AG09309 (cell line): ENCODE data around the gene RFX4.

Experiments used
- DNase-seq: peaks from one replicate; pipeline ENCODE4 v3.0.0-alpha.2; 2010; ENCODE audit warnings: low read depth
- H3K4me3 ChIP-seq: 2 replicates; pipeline ENCODE4 v1.5.1; 2011; ENCODE audit warnings: mild to moderate bottlenecking, low read depth, low read length, moderate library complexity; ENCODE audit not compliant: control insufficient read depth
- CTCF ChIP-seq: IDR thresholded peaks from 2 replicates; pipeline ENCODE4 v1.5.1; 2011; ENCODE audit warnings: mild to moderate bottlenecking, low read depth, low read length, inconsistent platforms; ENCODE audit not compliant: insufficient read depth, control insufficient read depth; ENCODE audit errors: missing control alignments

RFX4 gene

GRCh38 chr12:106573239-106573638 is 9.6 kb upstream of the RFX4 start:
- H3K4me3 ChIP-seq: no peak overlapping the region
- TF ChIP-seq CTCF: no peak
- no peak for DNase-seq

GRCh38 chr12:106576848-106577247 is 6.0 kb upstream of the RFX4 start:
- no peak for TF ChIP-seq CTCF
- DNase-seq: no peak
- no peak overlapping the region for H3K4me3 ChIP-seq

- H3K4me3 ChIP-seq: no peak overlapping the region
- TF ChIP-seq CTCF: no peak
- no peak for DNase-seq
Observed at GRCh38 chr12:106580671-106581508, 1.9 kb upstream of the RFX4 start.

DNA sequence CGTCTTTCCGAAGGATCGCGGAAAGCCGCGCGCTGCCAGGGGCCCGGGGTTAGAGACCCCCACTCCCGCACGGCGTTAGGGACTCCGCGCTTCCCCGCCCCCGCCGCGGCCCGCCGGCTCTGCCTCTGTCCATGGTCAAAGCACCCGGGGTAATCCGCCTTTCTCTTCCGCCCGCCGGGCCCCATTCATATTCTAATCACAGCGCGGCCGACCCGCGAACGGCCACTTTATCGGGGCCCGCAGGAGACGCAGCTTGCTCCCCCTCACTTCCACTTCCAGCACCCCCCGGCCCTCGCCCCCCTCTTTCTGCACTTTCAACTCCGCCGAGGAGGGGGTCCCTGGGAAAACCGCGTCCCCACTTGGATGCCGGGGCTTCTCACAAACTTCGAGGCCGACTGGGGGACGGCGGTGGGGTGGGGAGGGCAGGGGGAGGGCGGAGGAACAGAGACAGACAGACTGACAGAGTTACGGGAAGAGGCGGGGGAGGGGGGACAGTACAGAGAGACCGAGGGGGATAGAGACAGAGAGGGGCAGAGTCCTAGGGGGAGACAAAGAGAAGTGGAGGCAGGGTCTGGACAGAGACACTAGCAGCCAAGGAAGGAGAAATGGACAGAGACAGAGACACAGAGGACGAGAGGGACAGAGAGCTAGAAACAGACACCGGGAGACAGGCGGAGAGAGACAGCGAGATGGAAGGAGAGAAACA is 1.1 kb upstream of the RFX4 start:
- H3K4me3 ChIP-seq: no peak overlapping the region
- no peak for TF ChIP-seq CTCF
- DNase-seq: no peak

DNA sequence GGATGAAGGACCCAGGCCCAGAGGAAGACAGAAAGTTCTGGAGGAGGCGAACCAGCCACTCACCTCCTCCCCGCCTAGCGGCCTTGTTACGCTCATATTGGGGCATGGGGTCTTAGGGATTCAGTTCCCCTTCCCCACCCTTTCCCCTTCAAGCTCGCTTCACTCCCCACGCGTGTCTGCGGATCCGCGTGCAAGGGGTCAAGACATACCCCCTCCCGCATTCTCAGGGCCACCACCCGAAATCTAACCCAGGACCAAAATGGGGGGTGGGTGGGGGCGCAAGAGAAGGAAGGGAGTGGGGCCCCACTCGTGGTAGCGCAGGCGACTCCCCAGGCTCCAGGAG is 584 bp upstream of the RFX4 start:
- no peak overlapping the region for H3K4me3 ChIP-seq
- TF ChIP-seq CTCF: no peak
- no peak for DNase-seq

GRCh38 chr12:106583242-106584103 is 669 bp downstream of the RFX4 start:
- no peak for DNase-seq
- TF ChIP-seq CTCF: no peak
- H3K4me3 ChIP-seq: peak overlapping the region; percentile 32
